Cardiac fibroblast (primary cell): ENCODE results near the gene DAP3.

Source experiments
- DNase-seq, 2 donors: peaks; one replicate each; pipeline versions ENCODE4 v3.0.0 to v3.0.0-alpha.2; 2010; ENCODE audit warnings: low read depth in 2 of 2
- H3K4me3 ChIP-seq, 2 donors: replicated peaks in 1 of 2; 1 replicate in 1 of 2; 2 replicates in 1 of 2; pipeline ENCODE4 v1.5.1; 2011; ENCODE audit warnings: low read depth in 2 of 2, low read length in 2 of 2, mild to moderate bottlenecking in 2 of 2, moderate library complexity in 1 of 2
- CTCF ChIP-seq: IDR thresholded peaks from one replicate; pipeline ENCODE4 v1.5.1; 2011; ENCODE audit warnings: low read depth, mild to moderate bottlenecking, low read length, inconsistent platforms

The DAP3 gene

GRCh38 chr1:155688324-155689080 is 389 bp upstream of the DAP3 start, which contains the start of gene YY1AP1:
Gene YY1AP1 (minus strand): TSS chr1:155688774. CDS start chr1:155680436, 8,338 bp downstream.
- DNase-seq: peak; percentile 91 to 92
- TF ChIP-seq CTCF: no peak
- H3K4me3 ChIP-seq: peak within 1 kb of the TSS; percentile 96

- DNase-seq: no peak
Measured at GRCh38 chr1:155691992-155692528, 3.2 kb downstream of the DAP3 start.

DNA sequence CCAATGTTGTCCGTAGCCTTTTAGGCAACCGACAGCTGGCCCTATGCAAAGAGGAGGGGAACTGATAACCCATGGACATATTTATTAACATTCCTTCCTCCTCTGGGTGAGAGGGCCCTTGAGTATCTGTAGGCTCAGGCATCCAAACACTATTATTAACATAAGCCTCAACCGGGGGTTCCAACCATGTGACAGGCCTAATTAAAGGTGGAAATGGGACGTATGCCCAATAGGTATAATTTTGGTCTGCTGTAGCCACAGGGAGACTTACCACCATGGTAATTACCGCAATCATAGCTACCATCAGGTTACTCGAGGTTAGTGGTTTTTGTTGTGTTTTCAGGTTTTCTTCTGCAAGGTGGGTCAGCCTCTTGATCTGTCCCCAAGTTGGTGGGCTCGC is 5.3 kb downstream of the DAP3 start:
- TF ChIP-seq CTCF: no peak
- H3K4me3 ChIP-seq: no peak overlapping the region
- DNase-seq: no peak

More at GRCh38 chr1:155691992-155692528, 3.2 kb downstream of the DAP3 start:
- TF ChIP-seq CTCF: no peak
- no peak overlapping the region for H3K4me3 ChIP-seq

GRCh38 chr1:155695072-155695471 is 6.2 kb downstream of the DAP3 start:
- H3K4me3 ChIP-seq: no peak overlapping the region
- DNase-seq: peak in 1 of 2 donors; percentile 17
- TF ChIP-seq CTCF: no peak

DNA sequence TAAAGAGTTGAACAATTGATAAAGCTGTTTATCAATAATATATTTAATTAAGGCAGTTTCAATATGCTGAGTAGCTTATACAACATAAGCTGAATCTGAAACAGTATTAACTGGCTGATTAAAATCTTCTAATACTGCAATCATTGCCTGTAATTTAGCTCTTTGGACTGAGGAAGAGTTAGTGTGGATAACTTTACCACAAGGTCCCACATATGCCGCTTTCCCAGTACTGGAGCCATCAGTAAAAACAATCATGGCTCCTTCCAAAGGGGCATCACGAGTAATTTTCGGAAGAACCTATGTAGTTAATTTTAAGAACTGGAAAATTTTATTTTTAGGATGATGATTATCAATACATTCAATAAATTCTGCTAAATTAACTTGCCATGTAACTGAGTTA is 6.7 kb downstream of the DAP3 start:
- no peak for TF ChIP-seq CTCF
- no peak overlapping the region for H3K4me3 ChIP-seq
- DNase-seq: no peak

DNA sequence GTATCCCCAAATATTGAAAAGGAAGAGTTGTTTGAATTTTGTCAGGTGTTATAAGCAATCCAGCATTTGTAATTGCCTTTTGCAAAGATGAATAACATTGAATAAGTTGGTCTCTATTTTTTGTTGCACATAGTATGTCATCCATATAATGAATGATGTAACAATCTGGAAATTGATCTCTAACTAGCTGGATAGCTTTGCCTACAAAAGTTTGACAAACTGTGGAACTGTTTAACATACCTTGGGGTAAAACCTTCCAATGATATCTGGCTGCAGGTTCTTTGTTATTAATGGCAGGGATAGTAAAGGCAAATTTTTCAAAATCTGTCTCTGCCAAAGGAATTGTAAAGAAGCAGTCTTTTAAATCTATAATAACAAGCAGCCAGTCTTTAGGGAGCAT is 7.6 kb downstream of the DAP3 start:
- no peak for DNase-seq
- TF ChIP-seq CTCF: no peak
- H3K4me3 ChIP-seq: no peak overlapping the region
